ENCODE results near the gene OR2T29.
"Not testable (repeated sequence)": the region's sequence is repeated elsewhere in the genome, so short reads cannot be mapped to it uniquely, and the experiment has no call there.

The OR2T29 gene

GRCh38 chr1:248507773-248508172 is 54.8 kb downstream of the OR2T29 start, which contains the start of gene OR2G6:
Gene OR2G6, plus strand, starts transcription at chr1:248508073. Its CDS starts 13,574 bp downstream, at chr1:248521647.
- DNase-seq, result not testable (repeated sequence)
